ENCODE measurements around the gene SLC25A26.

- no peak for TF ChIP-seq CTCF (IDR thresholded peaks at IDR 0.05)
- TF ChIP-seq POLR2A (IDR thresholded peaks at IDR 0.05) = no peak
- TF ChIP-seq POLR2AphosphoS5 (IDR thresholded peaks at IDR 0.05) = no peak
Measured at GRCh38 chr3:66395635-66396034, 174.8 kb downstream of the SLC25A26 start.

All from transverse colon (tissue), 4 donors.